SK-N-MC (cell line): Measurements from ENCODE around the gene DUXB.

Experiments used
- EZH2 ChIP-seq: fragments of 200-600 bp; sonication (generic); IDR thresholded peaks from one replicate; pipeline ENCODE4 v1.6.1; 2017; ENCODE audit warnings: antibody characterized with exemption
- FOXP2 ChIP-seq: optimal IDR thresholded peaks from 2 replicates; pipeline ENCODE3; 2011; ENCODE audit warnings: mild to moderate bottlenecking, moderate library complexity; ENCODE audit not compliant: insufficient read depth; ENCODE audit errors: extremely low read length, control extremely low read depth
- POLR2AphosphoS5 ChIP-seq: IDR thresholded peaks from 2 replicates; pipeline ENCODE4 v1.6.1; 2012; ENCODE audit warnings: mild to moderate bottlenecking, low read depth, low read length, borderline replicate concordance

GRCh38 chr16:75653922-75654321 lies 47.3 kb downstream of the DUXB start:
- TF ChIP-seq EZH2 (no peak), POLR2AphosphoS5 (no peak), FOXP2 (no peak)
